K562 (cell line): ENCODE data around the gene SERPINE1. TPM values are rescaled to one million over a fixed set of nuclear protein-coding genes. Genes with fewer than 3 reads are reported as not detected.
A peak's percentile ranks its signal among the peaks of the same experiment; 100 is the strongest.

Experiments used
- CHD4 ChIP-seq: fragments of 200-600 bp; sonication (generic); IDR thresholded peaks from 3 replicates; pipeline ENCODE4 v1.6.1; 2012; ENCODE audit warnings: low read depth, mild to moderate bottlenecking, mixed read lengths, low read length, inconsistent platforms; ENCODE audit not compliant: insufficient read depth, insufficient replicate concordance, poor library complexity, severe bottlenecking
- MIER1 ChIP-seq: fragments of 450-650 bp; IDR thresholded peaks from 2 replicates; pipeline ENCODE4 v1.6.1; 2016; ENCODE audit warnings: antibody characterized with exemption, mild to moderate bottlenecking, low read depth
- NFATC3 ChIP-seq: fragments of 450-650 bp; IDR thresholded peaks from 2 replicates; pipeline ENCODE4 v1.6.1; 2017; ENCODE audit warnings: mild to moderate bottlenecking
- RBM22 ChIP-seq: fragments of 200-400 bp; formaldehyde crosslinking; IDR thresholded peaks from 2 replicates; pipeline ENCODE4 v1.6.1; 2018; ENCODE audit warnings: low read length, low read depth; ENCODE audit not compliant: poor library complexity, severe bottlenecking
- ZBTB17 ChIP-seq: fragments of 450-650 bp; formaldehyde crosslinking; IDR thresholded peaks from 2 replicates; pipeline ENCODE4 v1.4.0; 2020; ENCODE audit warnings: mild to moderate bottlenecking
- ZNF668 ChIP-seq: fragments of 250-450 bp; sonication (Bioruptor Pico); IDR thresholded peaks from 2 replicates; pipeline ENCODE4 v1.8.0; 2022; ENCODE audit warnings: mild to moderate bottlenecking, inconsistent platforms
- polyA plus RNA-seq, 8 experiments: library from polyadenylated mRNA; depleted of rRNA in 4 of 8; stranded (reverse) in 5 of 8; unstranded in 3 of 8; fragments of >200 nt; fragmentation: Nextera tagmentation in 2 of 8; fragmentation: Illumina TruSeq in 1 of 8; extraction: Ambion mirVana in 2 of 8; extraction: Trizol in 1 of 8; gene quantifications; 2 replicates each; pipeline versions ENCODE4 v1.2.1 to v1.2.3, GENCODE V29; 2011 to 2014; ENCODE audit warnings: inconsistent platforms in 1 of 8, missing spikeins in 1 of 8
- total RNA-seq, 7 experiments: library from RNA; depleted of rRNA in 6 of 7; stranded (reverse); fragments of >200 nt in 6 of 7; fragmentation: Illumina TruSeq in 2 of 7; extraction: Trizol in 2 of 7; gene quantifications; 2 replicates each; pipeline versions ENCODE4 v1.2.1 to v1.2.3, GENCODE V29; 2011 to 2021; ENCODE audit warnings: low replicate concordance in 1 of 7
- TF ChIP-seq, protein P1 (sequence below): sonication (generic); formaldehyde crosslinking; IDR thresholded peaks from 2 replicates; pipeline ENCODE4 v1.8.0; 2022; ENCODE audit warnings: mild to moderate bottlenecking, missing genetic modification reagents
- TF ChIP-seq, protein P2 (sequence below), 2 experiments: fragments of 450-650 bp in 1 of 2; sonication (generic) in 1 of 2; formaldehyde crosslinking in 1 of 2; IDR thresholded peaks; 2 replicates each; pipeline versions ENCODE4 v1.7.1 to v1.9.0; 2016 to 2022; ENCODE audit warnings: inconsistent platforms in 1 of 2, mild to moderate bottlenecking in 1 of 2, missing genetic modification reagents in 1 of 2
- TF ChIP-seq, protein P3 (sequence below): IDR thresholded peaks from 3 replicates; pipeline ENCODE4 v1.6.1; 2011; ENCODE audit warnings: borderline replicate concordance, mild to moderate bottlenecking, moderate library complexity; ENCODE audit not compliant: insufficient read length; ENCODE audit errors: extremely low read depth

The SERPINE1 gene
- total and polyA plus RNA-seq, 9 of the 15 experiments (the other 6 are each of a cell fraction or from before 2014, with no cell fraction given), result 0.22 to 4.8 (median 0.91) TPM

DNA sequence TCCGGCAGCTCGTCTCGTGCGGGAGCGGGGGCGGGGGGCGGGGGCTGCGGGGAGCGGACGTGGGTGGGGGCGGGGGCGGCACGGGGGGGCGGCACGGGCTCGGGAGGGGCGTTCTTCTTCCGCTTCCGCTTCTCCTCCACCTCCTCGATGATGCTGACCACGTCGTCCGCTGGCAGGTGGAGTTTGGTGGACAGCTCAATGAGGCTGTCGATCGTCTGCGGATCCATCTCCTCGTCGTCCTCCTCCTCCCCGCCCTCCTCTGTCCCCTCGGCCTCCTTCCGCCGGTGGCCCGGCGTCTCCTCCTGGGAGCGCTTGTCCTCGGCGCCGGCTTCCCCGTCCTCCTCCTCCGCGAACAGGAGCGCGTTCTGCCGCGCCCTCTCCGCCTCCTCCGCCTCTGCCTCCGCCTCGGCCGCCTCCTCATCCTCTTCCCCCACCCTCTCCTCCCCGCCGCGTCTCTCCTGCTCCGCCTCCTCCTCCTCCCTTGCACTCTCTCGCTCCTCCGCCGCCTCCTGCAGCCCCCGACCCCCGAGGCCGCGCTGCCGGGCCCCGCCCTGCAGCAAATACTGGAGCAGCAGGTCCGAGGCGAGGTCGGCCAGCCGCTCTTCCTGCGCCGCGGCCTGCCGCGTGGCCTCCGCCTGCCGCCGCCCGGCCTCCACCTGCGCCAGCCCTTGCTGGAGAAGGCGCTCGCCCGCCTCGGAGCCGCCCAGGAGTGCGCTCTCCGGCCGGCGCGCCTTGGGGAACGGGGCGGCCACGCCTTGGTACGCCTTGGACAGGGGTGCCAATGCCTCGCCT lies 36.6 kb downstream of the SERPINE1 start (continued):
- TF ChIP-seq, protein P1, sequence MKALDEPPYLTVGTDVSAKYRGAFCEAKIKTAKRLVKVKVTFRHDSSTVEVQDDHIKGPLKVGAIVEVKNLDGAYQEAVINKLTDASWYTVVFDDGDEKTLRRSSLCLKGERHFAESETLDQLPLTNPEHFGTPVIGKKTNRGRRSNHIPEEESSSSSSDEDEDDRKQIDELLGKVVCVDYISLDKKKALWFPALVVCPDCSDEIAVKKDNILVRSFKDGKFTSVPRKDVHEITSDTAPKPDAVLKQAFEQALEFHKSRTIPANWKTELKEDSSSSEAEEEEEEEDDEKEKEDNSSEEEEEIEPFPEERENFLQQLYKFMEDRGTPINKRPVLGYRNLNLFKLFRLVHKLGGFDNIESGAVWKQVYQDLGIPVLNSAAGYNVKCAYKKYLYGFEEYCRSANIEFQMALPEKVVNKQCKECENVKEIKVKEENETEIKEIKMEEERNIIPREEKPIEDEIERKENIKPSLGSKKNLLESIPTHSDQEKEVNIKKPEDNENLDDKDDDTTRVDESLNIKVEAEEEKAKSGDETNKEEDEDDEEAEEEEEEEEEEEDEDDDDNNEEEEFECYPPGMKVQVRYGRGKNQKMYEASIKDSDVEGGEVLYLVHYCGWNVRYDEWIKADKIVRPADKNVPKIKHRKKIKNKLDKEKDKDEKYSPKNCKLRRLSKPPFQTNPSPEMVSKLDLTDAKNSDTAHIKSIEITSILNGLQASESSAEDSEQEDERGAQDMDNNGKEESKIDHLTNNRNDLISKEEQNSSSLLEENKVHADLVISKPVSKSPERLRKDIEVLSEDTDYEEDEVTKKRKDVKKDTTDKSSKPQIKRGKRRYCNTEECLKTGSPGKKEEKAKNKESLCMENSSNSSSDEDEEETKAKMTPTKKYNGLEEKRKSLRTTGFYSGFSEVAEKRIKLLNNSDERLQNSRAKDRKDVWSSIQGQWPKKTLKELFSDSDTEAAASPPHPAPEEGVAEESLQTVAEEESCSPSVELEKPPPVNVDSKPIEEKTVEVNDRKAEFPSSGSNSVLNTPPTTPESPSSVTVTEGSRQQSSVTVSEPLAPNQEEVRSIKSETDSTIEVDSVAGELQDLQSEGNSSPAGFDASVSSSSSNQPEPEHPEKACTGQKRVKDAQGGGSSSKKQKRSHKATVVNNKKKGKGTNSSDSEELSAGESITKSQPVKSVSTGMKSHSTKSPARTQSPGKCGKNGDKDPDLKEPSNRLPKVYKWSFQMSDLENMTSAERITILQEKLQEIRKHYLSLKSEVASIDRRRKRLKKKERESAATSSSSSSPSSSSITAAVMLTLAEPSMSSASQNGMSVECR (CRISPR knock-in tag), result no peak
- no peak for TF ChIP-seq ZBTB17 (CRISPR knock-in tag)
- TF ChIP-seq CHD4, result no peak
- TF ChIP-seq RBM22, result no peak
- TF ChIP-seq, protein P2, sequence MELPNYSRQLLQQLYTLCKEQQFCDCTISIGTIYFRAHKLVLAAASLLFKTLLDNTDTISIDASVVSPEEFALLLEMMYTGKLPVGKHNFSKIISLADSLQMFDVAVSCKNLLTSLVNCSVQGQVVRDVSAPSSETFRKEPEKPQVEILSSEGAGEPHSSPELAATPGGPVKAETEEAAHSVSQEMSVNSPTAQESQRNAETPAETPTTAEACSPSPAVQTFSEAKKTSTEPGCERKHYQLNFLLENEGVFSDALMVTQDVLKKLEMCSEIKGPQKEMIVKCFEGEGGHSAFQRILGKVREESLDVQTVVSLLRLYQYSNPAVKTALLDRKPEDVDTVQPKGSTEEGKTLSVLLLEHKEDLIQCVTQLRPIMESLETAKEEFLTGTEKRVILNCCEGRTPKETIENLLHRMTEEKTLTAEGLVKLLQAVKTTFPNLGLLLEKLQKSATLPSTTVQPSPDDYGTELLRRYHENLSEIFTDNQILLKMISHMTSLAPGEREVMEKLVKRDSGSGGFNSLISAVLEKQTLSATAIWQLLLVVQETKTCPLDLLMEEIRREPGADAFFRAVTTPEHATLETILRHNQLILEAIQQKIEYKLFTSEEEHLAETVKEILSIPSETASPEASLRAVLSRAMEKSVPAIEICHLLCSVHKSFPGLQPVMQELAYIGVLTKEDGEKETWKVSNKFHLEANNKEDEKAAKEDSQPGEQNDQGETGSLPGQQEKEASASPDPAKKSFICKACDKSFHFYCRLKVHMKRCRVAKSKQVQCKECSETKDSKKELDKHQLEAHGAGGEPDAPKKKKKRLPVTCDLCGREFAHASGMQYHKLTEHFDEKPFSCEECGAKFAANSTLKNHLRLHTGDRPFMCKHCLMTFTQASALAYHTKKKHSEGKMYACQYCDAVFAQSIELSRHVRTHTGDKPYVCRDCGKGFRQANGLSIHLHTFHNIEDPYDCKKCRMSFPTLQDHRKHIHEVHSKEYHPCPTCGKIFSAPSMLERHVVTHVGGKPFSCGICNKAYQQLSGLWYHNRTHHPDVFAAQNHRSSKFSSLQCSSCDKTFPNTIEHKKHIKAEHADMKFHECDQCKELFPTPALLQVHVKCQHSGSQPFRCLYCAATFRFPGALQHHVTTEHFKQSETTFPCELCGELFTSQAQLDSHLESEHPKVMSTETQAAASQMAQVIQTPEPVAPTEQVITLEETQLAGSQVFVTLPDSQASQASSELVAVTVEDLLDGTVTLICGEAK (IDR thresholded peaks at IDR 0.05), result peak; percentile 38; the same call in 1 of the 2 replicates
- TF ChIP-seq, protein P2 (CRISPR knock-in tag; IDR thresholded peaks at IDR 0.05), result no peak
- TF ChIP-seq, protein P3, sequence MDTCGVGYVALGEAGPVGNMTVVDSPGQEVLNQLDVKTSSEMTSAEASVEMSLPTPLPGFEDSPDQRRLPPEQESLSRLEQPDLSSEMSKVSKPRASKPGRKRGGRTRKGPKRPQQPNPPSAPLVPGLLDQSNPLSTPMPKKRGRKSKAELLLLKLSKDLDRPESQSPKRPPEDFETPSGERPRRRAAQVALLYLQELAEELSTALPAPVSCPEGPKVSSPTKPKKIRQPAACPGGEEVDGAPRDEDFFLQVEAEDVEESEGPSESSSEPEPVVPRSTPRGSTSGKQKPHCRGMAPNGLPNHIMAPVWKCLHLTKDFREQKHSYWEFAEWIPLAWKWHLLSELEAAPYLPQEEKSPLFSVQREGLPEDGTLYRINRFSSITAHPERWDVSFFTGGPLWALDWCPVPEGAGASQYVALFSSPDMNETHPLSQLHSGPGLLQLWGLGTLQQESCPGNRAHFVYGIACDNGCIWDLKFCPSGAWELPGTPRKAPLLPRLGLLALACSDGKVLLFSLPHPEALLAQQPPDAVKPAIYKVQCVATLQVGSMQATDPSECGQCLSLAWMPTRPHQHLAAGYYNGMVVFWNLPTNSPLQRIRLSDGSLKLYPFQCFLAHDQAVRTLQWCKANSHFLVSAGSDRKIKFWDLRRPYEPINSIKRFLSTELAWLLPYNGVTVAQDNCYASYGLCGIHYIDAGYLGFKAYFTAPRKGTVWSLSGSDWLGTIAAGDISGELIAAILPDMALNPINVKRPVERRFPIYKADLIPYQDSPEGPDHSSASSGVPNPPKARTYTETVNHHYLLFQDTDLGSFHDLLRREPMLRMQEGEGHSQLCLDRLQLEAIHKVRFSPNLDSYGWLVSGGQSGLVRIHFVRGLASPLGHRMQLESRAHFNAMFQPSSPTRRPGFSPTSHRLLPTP, result no peak
- TF ChIP-seq ZNF668 (CRISPR knock-in tag), result no peak
- no peak for TF ChIP-seq NFATC3
- TF ChIP-seq MIER1, result peak; percentile 65; the same call in 1 of the 2 replicates
